GM12873 (cell line): ENCODE data around the gene IFNG-AS1.

ENCODE experiments used
- TF ChIP-seq, protein P1 (sequence below): IDR thresholded peaks from 2 replicates; pipeline ENCODE4 v1.5.1; 2012; ENCODE audit warnings: low read depth, mild to moderate bottlenecking, moderate library complexity, low read length, control low read depth; ENCODE audit not compliant: insufficient read depth; ENCODE audit errors: missing control alignments

Gene IFNG-AS1

DNA sequence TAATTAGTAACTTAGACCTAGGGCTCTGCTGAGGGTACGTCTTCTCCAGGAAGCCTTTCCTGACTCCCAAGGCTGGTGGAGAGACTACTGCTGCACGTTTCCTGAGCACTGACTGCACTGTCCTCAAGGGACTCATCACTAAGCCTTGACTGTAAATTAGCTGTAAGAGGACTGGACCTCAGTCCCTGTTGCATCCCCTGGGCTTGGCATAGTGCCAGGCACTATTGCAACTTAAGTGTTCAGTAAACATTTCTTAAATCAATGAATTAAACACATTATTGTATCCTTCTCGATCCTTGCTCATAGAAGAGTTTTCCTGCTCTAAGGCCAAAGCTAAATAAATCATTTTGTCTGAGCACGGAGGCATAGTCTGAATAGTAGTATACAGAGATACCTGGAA lies 31.9 kb upstream of the IFNG-AS1 start:
- TF ChIP-seq, protein P1, sequence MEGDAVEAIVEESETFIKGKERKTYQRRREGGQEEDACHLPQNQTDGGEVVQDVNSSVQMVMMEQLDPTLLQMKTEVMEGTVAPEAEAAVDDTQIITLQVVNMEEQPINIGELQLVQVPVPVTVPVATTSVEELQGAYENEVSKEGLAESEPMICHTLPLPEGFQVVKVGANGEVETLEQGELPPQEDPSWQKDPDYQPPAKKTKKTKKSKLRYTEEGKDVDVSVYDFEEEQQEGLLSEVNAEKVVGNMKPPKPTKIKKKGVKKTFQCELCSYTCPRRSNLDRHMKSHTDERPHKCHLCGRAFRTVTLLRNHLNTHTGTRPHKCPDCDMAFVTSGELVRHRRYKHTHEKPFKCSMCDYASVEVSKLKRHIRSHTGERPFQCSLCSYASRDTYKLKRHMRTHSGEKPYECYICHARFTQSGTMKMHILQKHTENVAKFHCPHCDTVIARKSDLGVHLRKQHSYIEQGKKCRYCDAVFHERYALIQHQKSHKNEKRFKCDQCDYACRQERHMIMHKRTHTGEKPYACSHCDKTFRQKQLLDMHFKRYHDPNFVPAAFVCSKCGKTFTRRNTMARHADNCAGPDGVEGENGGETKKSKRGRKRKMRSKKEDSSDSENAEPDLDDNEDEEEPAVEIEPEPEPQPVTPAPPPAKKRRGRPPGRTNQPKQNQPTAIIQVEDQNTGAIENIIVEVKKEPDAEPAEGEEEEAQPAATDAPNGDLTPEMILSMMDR = no peak

DNA sequence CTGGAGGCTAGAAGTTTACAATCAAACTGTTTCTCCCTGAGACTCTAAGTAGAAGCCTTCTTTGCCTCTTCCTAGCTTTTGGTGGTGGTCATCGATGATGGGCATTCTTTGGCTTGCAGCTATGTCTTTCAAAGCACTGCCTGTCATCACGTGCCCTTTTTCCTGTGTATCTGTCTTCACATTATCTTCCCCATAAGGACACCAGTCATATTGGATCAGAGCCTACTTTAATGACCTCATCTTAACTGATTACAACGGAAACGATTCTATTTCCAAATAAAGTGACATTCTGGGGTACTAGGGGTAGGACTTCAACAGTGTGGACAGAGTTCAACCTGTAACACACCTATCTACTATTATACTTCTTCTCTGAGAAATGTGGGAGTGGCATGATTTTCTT lies 31.1 kb upstream of the IFNG-AS1 start:
- TF ChIP-seq, protein P1 = no peak

DNA sequence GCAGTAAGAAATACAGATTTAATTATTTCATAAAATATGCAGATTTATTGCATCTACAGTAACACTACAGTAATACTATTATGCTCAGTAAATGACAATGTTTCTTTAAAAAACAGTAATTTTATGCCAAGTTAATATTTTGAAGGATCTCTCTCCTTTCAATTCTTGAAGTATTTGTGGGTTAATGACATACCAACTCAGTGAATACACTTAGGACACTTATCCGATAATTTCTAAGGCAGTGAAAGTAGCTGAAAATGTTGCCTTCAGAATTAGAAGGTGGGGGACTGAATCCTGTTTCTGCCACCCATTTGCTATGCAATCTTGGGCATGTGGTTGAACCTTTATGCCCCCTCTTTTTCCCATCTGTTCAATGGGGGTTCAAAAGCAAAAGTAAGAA lies 24.8 kb upstream of the IFNG-AS1 start:
- TF ChIP-seq, protein P1 = no peak

DNA sequence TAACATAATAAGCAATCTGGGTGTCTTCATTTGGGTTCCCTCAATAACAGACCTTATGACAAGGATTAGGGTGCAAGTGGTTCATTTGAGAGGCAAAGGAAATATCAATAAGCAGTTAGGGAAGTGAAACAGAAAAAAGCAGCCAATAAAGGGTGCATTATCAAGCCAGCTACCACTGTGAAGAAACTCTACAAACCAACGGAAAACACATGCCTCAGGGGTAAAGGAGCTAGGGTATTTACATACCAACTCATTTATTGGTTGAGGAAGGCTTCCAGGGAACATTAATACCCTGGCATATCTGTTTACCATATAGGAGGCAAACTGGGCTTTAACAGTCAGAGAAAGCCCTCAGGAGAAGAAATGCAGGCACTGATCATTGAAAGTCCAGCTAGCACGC lies 22.7 kb upstream of the IFNG-AS1 start:
- TF ChIP-seq, protein P1 = no peak

DNA sequence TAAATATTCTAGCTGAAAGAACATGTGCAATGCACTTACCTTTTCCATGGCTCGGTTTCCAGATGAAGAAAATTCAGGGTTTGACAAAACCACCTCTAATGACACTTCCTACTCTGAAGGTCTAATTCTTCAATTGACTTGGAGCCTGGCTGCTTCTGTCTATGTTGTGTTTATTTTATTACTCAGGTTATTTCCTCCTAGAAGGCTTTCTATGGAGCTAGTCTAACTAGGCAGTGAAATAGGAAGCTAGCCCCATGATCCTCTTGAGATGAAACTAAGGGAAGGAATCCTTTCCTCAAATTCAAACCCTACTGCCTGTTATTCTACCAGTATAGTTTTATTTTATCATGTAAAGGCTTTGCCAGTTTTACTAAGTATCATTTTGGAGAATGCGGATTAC lies 20.9 kb upstream of the IFNG-AS1 start:
- TF ChIP-seq, protein P1 = no peak

DNA sequence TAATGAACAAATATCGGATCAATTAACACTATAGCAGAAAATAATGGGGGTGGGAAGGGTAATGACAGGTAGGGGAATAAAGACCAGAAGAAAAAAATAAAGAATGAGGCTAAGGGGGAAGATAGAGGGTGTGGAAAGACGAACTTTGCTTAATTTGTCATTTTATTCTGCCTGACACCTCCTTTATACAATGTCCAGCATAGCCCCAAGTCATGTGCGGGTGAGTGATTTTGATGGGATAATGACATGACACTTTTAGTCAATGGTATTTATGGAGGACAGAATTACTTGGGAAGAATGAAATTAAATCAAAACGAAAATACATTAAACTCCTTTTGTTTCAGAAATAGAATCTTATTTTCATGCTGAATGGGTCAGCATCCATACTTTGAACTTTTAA lies 20.5 kb upstream of the IFNG-AS1 start:
- TF ChIP-seq, protein P1 = no peak

DNA sequence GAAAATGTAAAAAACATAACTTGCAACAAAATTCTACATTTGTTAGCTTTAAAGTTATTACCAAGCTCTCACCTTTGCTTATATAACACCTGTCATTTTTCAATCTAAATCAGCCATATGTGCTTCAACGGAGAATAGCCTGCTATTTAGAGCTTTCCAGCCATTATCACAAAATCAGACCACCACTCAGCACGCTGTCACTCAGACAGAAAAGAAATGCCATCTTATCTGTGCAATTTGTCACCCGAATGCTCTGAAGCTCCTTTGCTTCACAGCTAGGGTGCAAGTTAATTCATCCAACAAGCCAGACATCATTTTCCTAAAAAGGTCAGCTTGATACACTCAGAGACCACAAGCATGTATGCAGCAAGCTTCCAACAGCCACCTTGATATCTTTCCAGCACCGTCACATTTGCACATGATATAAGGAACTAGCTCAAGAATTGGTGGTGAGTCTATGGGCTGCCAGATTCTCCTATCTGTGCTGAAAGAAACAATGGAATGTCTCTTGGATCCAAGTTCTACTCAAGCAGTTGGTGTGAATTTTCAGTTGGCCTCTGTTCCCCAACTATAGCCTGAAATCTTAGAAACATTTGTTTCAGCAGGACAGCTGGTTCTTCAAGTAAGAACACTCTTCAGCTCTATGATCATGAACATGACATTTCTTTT lies 20.0 kb upstream of the IFNG-AS1 start:
- TF ChIP-seq, protein P1 = no peak
